HEK293 (cell line): Measurements from ENCODE around the gene CARMIL3.

ENCODE experiments used
- CTCF ChIA-PET: fragments of 350-600 bp; formaldehyde crosslinking; extraction: SDS; loops from one replicate; lab custom pipeline; 2021; ENCODE audit warnings: antibody characterized with exemption; lab: Yijun Ruan, JAX
- POLR2A ChIA-PET: fragments of 300-600 bp; formaldehyde crosslinking; extraction: SDS; loops from one replicate; lab custom pipeline; 2020; ENCODE audit warnings: antibody characterized with exemption, inconsistent platforms; lab: Yijun Ruan, JAX
- H3K27ac ChIP-seq: fragments of 200-500 bp; sonication (Bioruptor generic); 2 replicates; pipeline ENCODE4 v1.5.1; 2014; ENCODE audit warnings: low read depth, low read length, control low read depth, inconsistent platforms; ENCODE audit errors: extremely low read depth
- H3K36me3 ChIP-seq, 2 experiments: fragments of 200-500 bp in 1 of 2; sonication (Bioruptor generic) in 1 of 2; 1 replicate in 1 of 2; 2 replicates in 1 of 2; pipeline ENCODE4 v1.5.1; 2014 to 2017; ENCODE audit warnings: inconsistent platforms in 2 of 2, low read length in 2 of 2; ENCODE audit not compliant: control insufficient read depth in 2 of 2, insufficient read depth in 1 of 2
- H3K4me1 ChIP-seq: fragments of 200-500 bp; sonication (Bioruptor generic); 2 replicates; pipeline ENCODE4 v1.5.1; 2014; ENCODE audit warnings: mild to moderate bottlenecking, low read length, inconsistent platforms; ENCODE audit not compliant: control insufficient read depth, insufficient read depth
- H3K4me3 ChIP-seq: 2 replicates; pipeline ENCODE4 v1.5.1; 2011; ENCODE audit warnings: low read depth, mild to moderate bottlenecking, control low read depth, low read length, moderate library complexity
- H3K9me3 ChIP-seq: fragments of 200-500 bp; sonication (Bioruptor generic); 2 replicates; pipeline ENCODE4 v1.5.1; 2014; ENCODE audit warnings: low read depth, low read length, inconsistent platforms; ENCODE audit not compliant: control insufficient read depth, insufficient read depth
- BCL6B ChIP-seq: fragments of 450-650 bp; formaldehyde crosslinking; IDR thresholded peaks from 2 replicates; pipeline ENCODE4 v1.5.1; 2017; ENCODE audit warnings: missing biosample characterization, missing genetic modification characterization
- EGR2 ChIP-seq: fragments of 450-650 bp; formaldehyde crosslinking; IDR thresholded peaks from 2 replicates; pipeline ENCODE4 v1.5.1; 2016; ENCODE audit warnings: low read depth, missing biosample characterization, missing genetic modification characterization
- PRDM10 ChIP-seq: fragments of 450-650 bp; formaldehyde crosslinking; IDR thresholded peaks from 2 replicates; pipeline ENCODE4 v1.5.1; 2016; ENCODE audit warnings: missing biosample characterization, missing genetic modification characterization
- REST ChIP-seq: fragments of 450-650 bp; formaldehyde crosslinking; IDR thresholded peaks from 2 replicates; pipeline ENCODE4 v1.5.1; 2016; ENCODE audit warnings: missing biosample characterization, missing genetic modification characterization
- ZNF341 ChIP-seq: fragments of 450-650 bp; formaldehyde crosslinking; IDR thresholded peaks from 2 replicates; pipeline ENCODE4; 2016; ENCODE audit warnings: low read depth, missing biosample characterization, missing genetic modification characterization
- ZNF48 ChIP-seq: fragments of 450-650 bp; formaldehyde crosslinking; IDR thresholded peaks from 2 replicates; pipeline ENCODE4 v1.5.1; 2016; ENCODE audit warnings: missing biosample characterization, missing genetic modification characterization
- ZNF561 ChIP-seq: fragments of 450-650 bp; IDR thresholded peaks from 2 replicates; pipeline ENCODE4 v1.5.1; 2018; ENCODE audit warnings: missing biosample characterization, missing genetic modification characterization, borderline replicate concordance
- ZNF600 ChIP-seq: fragments of 450-650 bp; formaldehyde crosslinking; IDR thresholded peaks from 2 replicates; pipeline ENCODE4 v1.5.1; 2016; ENCODE audit warnings: missing biosample characterization, missing genetic modification characterization

Gene CARMIL3

GRCh38 chr14:24095271-24096068 is 43.7 kb downstream of the CARMIL3 start:
- TF ChIP-seq ZNF341 (peak; percentile 98), ZNF561 (no peak), BCL6B (tag by site-specific recombination) (peak; percentile 95), ZNF48 (tag by site-specific recombination) (no peak), PRDM10 (tag by site-specific recombination) (peak; percentile 74), EGR2 (tag by site-specific recombination) (0 out of 2 replicates have a peak, but pooled peaks have one; percentile 20)
- POLR2A ChIA-PET, result interaction anchor here (0.7 to 4.2 kb wide), 6 partner anchors 12 to 53 kb away, joined by 4 to 64 read pairs (median 24); partner anchors contain the start of genes CARMIL3, DCAF11, NRL and PSME1
- peak overlapping the region; percentile 81 for H3K4me3 ChIP-seq
- H3K27ac ChIP-seq, result peak overlapping the region; percentile 87; the same call in 1 of the 2 replicates
- CTCF ChIA-PET, result interaction anchor here (0.7 to 9.4 kb wide), 6 partner anchors 12 to 66 kb away, joined by 3 to 247 read pairs (median 12); partner anchors contain the start of gene IRF9
- H3K36me3 ChIP-seq, result peaks cover 0 to 32% of the 10 kb centered on the region in 2 experiments; a peak in 1 of 3 replicates
- peaks cover 3% of the 10 kb centered on the region; the same call in 1 of the 2 replicates for H3K4me1 ChIP-seq
- no peaks in the 10 kb centered on the region for H3K9me3 ChIP-seq

GRCh38 chr14:24096545-24097181 is 44.9 kb downstream of the CARMIL3 start:
- Histone ChIP-seq H3K4me3 (no peak overlapping the region), H3K9me3 (no peaks in the 10 kb centered on the region), H3K36me3 (peaks cover 0 to 40% of the 10 kb centered on the region in 2 experiments; a peak in 2 of 3 replicates), H3K27ac (no peak overlapping the region), H3K4me1 (peaks cover 3% of the 10 kb centered on the region; the same call in 1 of the 2 replicates)
- ChIA-PET POLR2A (interaction anchor here (1.9 kb wide), 1 partner anchor 17 kb away, joined by 6 read pairs; the partner anchor contains the start of genes DCAF11 and NRL), CTCF (interaction anchor here (0.7 to 9.4 kb wide), 4 partner anchors 10 to 374 kb away, joined by 3 to 145 read pairs (median 12); partner anchors contain the start of gene IRF9)
- TF ChIP-seq REST (no peak), ZNF600 (tag by site-specific recombination) (peak; percentile 43; the same call in 1 of the 2 replicates)
